SK-N-SH (cell line): ENCODE measurements around the gene FBXW8. TPM values are rescaled to one million over a fixed set of nuclear protein-coding genes. Genes with fewer than 3 reads are reported as not detected.
A peak's percentile ranks its signal among the peaks of the same experiment; 100 is the strongest.

Experiments used
- CTCF ChIA-PET: fragments of 300-600, 350-600 bp; formaldehyde crosslinking; extraction: SDS; loops from one replicate; lab custom pipeline; 2021; lab: Yijun Ruan, JAX
- POLR2A ChIA-PET: fragments of 350-600 bp; sonication (Branson Sonifier 250); formaldehyde crosslinking; extraction: SDS; loops from one replicate; lab custom pipeline; 2020; ENCODE audit warnings: antibody characterized with exemption, inconsistent platforms; lab: Yijun Ruan, JAX
- DNase-seq: peaks from one replicate; pipeline ENCODE4 v3.0.0; 2012
- H2AFZ ChIP-seq: fragments of 200-600 bp; sonication (generic); 2 replicates; pipeline ENCODE4 v1.8.1; 2016; ENCODE audit warnings: antibody characterized with exemption, mild to moderate bottlenecking, low read depth
- H3F3A ChIP-seq: fragments of 200-600 bp; sonication (generic); replicated peaks from 2 replicates; pipeline ENCODE3; 2016; ENCODE audit warnings: antibody characterized with exemption, mild to moderate bottlenecking; ENCODE audit not compliant: insufficient read depth
- H3K27ac ChIP-seq, 2 experiments: fragments of 200-500 bp in 1 of 2; fragments of 200-600 bp in 1 of 2; sonication (Bioruptor generic) in 1 of 2; sonication (generic), shearing (Covaris generic) in 1 of 2; 2 replicates each; pipeline versions ENCODE4 v1.5.1 to v1.6.1; 2014 to 2016; ENCODE audit warnings: low read depth in 2 of 2, inconsistent platforms in 1 of 2, low read length in 1 of 2, mild to moderate bottlenecking in 1 of 2, mixed read lengths in 1 of 2
- H3K27me3 ChIP-seq: fragments of 200-600 bp; sonication (generic), shearing (Covaris generic); 2 replicates; pipeline ENCODE4 v1.6.1; 2016; ENCODE audit warnings: mixed run types; ENCODE audit not compliant: insufficient read depth
- H3K36me3 ChIP-seq, 2 experiments: fragments of 200-500 bp in 1 of 2; fragments of 200-600 bp in 1 of 2; sonication (Bioruptor generic) in 1 of 2; sonication (generic) in 1 of 2; replicated peaks in 1 of 2; 2 replicates each; pipeline versions ENCODE3 to v1.5.1; 2014 to 2016; ENCODE audit warnings: low read length in 1 of 2, mild to moderate bottlenecking in 1 of 2; ENCODE audit not compliant: insufficient read depth in 2 of 2, control insufficient read depth in 1 of 2
- H3K4me1 ChIP-seq, 2 experiments: fragments of 200-500 bp in 1 of 2; fragments of 200-600 bp in 1 of 2; sonication (Bioruptor generic) in 1 of 2; sonication (generic), shearing (Covaris generic) in 1 of 2; 2 replicates each; pipeline versions ENCODE4 v1.5.1 to v1.6.1; 2014 to 2016; ENCODE audit warnings: low read depth in 1 of 2, low read length in 1 of 2, mixed run types in 1 of 2; ENCODE audit not compliant: insufficient read depth in 2 of 2, control insufficient read depth in 1 of 2
- H3K4me2 ChIP-seq: fragments of 200-600 bp; sonication (generic), shearing (Covaris generic); 2 replicates; pipeline ENCODE4 v1.6.1; 2017; ENCODE audit warnings: mixed run types
- H3K4me3 ChIP-seq, 2 experiments: fragments of 200-500 bp in 1 of 2; fragments of 200-600 bp in 1 of 2; sonication (Bioruptor generic) in 1 of 2; sonication (generic), shearing (Covaris generic) in 1 of 2; 2 replicates each; pipeline versions ENCODE4 v1.5.1 to v1.8.1; 2014 to 2016; ENCODE audit warnings: low read depth in 2 of 2, inconsistent platforms in 1 of 2, low read length in 1 of 2, mild to moderate bottlenecking in 1 of 2, mixed read lengths in 1 of 2, moderate library complexity in 1 of 2
- H3K79me2 ChIP-seq: fragments of 200-600 bp; sonication (generic); 2 replicates; pipeline ENCODE4 v1.8.1; 2017; ENCODE audit warnings: mild to moderate bottlenecking; ENCODE audit not compliant: insufficient read depth
- H3K9ac ChIP-seq: fragments of 200-600 bp; sonication (generic); 2 replicates; pipeline ENCODE4 v1.6.1; 2017; ENCODE audit warnings: mixed run types
- H3K9me2 ChIP-seq: fragments of 200-600 bp; sonication (generic); 2 replicates; pipeline ENCODE4 v1.6.1; 2017; ENCODE audit warnings: mixed run types
- H3K9me3 ChIP-seq: fragments of 200-600 bp; sonication (generic); 2 replicates; pipeline ENCODE4 v1.6.1; 2017; ENCODE audit warnings: mixed run types, mild to moderate bottlenecking, moderate library complexity
- H4K20me1 ChIP-seq: fragments of 200-600 bp; sonication (generic); 2 replicates; pipeline ENCODE4 v1.6.1; 2017; ENCODE audit warnings: mild to moderate bottlenecking, mixed run types; ENCODE audit not compliant: insufficient read depth
- CTCF ChIP-seq: fragments of 200-600 bp; sonication (generic); IDR thresholded peaks from 2 replicates; pipeline ENCODE4 v1.6.1; 2017; ENCODE audit warnings: antibody characterized with exemption, mild to moderate bottlenecking, moderate library complexity
- EP300 ChIP-seq, 2 experiments: IDR thresholded peaks; 2 replicates each; pipeline versions ENCODE4 v1.4.0 to v1.6.1; 2012; ENCODE audit warnings: borderline replicate concordance in 1 of 2, low read depth in 1 of 2, low read length in 1 of 2
- EZH2phosphoT487 ChIP-seq: fragments of 200-600 bp; sonication (generic); IDR thresholded peaks from 2 replicates; pipeline ENCODE4 v1.6.1; 2017; ENCODE audit warnings: low read depth, mixed run types, mild to moderate bottlenecking, antibody characterized with exemption, moderate library complexity, borderline replicate concordance
- FOSL2 ChIP-seq: IDR thresholded peaks from 2 replicates; pipeline ENCODE4 v1.4.0; 2012; ENCODE audit warnings: low read depth, mild to moderate bottlenecking, moderate library complexity, borderline replicate concordance
- JUND ChIP-seq: IDR thresholded peaks from 2 replicates; pipeline ENCODE4 v1.4.0; 2012
- MEF2A ChIP-seq: IDR thresholded peaks from 2 replicates; pipeline ENCODE4 v1.4.0; 2012; ENCODE audit warnings: low read depth, borderline replicate concordance
- NFIC ChIP-seq: IDR thresholded peaks from 2 replicates; pipeline ENCODE4 v1.4.0; 2012; ENCODE audit warnings: borderline replicate concordance
- PBX3 ChIP-seq: IDR thresholded peaks from 2 replicates; pipeline ENCODE4; 2012
- SIN3A ChIP-seq: IDR thresholded peaks from 2 replicates; pipeline ENCODE4 v1.6.1; 2012; ENCODE audit warnings: low read depth, mild to moderate bottlenecking, low read length, moderate library complexity, borderline replicate concordance
- TCF12 ChIP-seq: IDR thresholded peaks from 2 replicates; pipeline ENCODE4 v1.4.0; 2012
- TEAD4 ChIP-seq: IDR thresholded peaks from 2 replicates; pipeline ENCODE4 v1.4.0; 2012; ENCODE audit warnings: mild to moderate bottlenecking, borderline replicate concordance; ENCODE audit not compliant: insufficient read depth
- WGBS: methylation state at CpG from one replicate; pipeline ENCODE4 v1.1.6; 2017; ENCODE audit warnings: low lambda C conversion rate; 5-methylcytosine and 5-hydroxymethylcytosine counted together
- polyA plus RNA-seq, 3 experiments: library from polyadenylated mRNA; depleted of rRNA; stranded (reverse); fragments of >200 nt; gene quantifications; 2 replicates each; pipeline ENCODE4 v1.2.3, GENCODE V29; 2012

The FBXW8 gene
- polyA plus RNA-seq, 1 of the 3 experiments (the other 2 are of a cell fraction): 15.6 TPM

DNA sequence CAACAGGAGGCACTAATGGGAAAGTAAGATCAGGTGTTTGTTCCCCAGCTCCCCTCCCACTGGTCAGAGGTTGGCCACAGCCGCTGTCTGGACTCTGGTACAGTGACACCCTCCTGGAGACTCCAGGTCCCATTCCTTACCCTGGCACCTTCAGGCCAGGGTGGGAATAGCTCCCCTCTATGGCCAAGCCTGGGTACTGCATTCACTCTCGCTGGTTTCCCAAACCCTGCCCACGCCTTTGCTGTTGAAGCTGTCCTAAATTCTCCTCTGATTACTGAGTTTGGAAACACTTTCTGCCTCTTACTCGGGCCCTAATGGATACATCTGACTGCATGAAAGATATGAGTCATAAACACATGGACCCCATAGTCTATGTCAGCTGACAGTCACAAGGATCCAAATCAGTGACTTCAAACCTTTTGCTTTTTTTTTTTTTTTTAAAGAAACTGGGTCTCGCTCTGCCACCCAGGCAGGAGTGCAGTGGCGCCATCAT lies 47.4 kb upstream of the FBXW8 start:
- ChIA-PET POLR2A (no interaction called here), CTCF (interaction anchor here (0.6 to 2.6 kb wide), 5 partner anchors 10 to 119 kb away, joined by 3 to 19 read pairs (median 6); partner anchors contain the start of gene HRK)
- no peaks in the 10 kb centered on the region for H3K9me2 ChIP-seq
- no peak overlapping the region for H3K27ac ChIP-seq
- DNase-seq: peak; percentile 39
- peak; percentile 62 for TF ChIP-seq CTCF
- TF ChIP-seq SIN3A: no peak
- H3K79me2 ChIP-seq: no peaks in the 10 kb centered on the region
- H3K4me2 ChIP-seq: no peak overlapping the region
- H3K36me3 ChIP-seq: no peaks in the 10 kb centered on the region
- H3K4me3 ChIP-seq: peak overlapping the region in 1 of 2 experiments; percentile 43; a peak in 1 of 4 replicates
- H3K27me3 ChIP-seq: no peaks in the 10 kb centered on the region
- H3K9ac ChIP-seq: no peak overlapping the region
- no peak overlapping the region for H2AFZ ChIP-seq
- H4K20me1 ChIP-seq: no peaks in the 10 kb centered on the region
- peaks cover 0 to 13% of the 10 kb centered on the region in 2 experiments; a peak in 1 of 4 replicates for H3K4me1 ChIP-seq
- H3F3A ChIP-seq: peaks cover 7% of the 10 kb centered on the region
- H3K9me3 ChIP-seq: no peaks in the 10 kb centered on the region
- 61% methylated on average over 5 of the region's 6 CpGs for WGBS

DNA sequence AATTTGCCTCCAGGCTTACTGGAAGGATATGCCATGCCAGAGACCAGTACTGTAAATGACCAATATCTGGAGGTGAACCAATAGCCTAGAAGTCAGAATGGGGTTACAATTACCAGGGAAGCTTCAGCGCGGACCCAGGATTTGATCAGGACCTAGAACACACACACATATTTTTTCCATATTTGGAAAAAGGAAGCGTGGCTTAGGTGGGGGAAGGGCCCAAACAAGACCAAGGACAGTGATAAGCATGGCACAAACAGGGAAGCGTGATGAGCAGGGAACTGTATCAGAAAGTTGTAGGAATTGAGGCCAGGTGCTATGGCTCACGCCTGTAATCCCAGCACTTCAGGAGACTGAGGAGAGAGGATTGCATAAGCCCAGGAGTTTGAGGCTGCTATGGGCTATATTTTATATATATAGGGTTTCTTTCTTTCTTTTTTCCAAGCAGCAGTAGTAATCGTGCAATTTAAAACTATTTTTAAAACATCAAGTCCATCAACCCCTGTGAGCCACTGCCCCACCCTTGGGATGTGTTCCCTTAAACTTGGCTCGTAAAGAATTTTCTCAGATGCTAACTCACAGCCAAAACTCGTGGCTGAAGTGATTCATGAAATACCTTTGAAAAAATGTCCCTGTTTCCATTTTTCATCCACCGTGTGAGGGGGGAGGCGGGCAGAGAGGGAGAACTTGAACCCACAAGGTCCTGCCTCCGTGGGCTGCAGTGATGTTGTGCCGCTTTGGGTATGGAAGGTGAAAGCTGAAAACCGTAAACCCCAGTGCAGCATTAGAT lies 46.2 kb upstream of the FBXW8 start:
- H3K9ac ChIP-seq: no peak overlapping the region
- WGBS: 56% methylated on average over 13 of the region's 13 CpGs
- peaks cover 7% of the 10 kb centered on the region for H3F3A ChIP-seq
- no peaks in the 10 kb centered on the region for H3K36me3 ChIP-seq
- peaks cover 0 to 13% of the 10 kb centered on the region in 2 experiments; a peak in 1 of 4 replicates for H3K4me1 ChIP-seq
- no peaks in the 10 kb centered on the region for H3K9me2 ChIP-seq
- H3K4me2 ChIP-seq: 0 out of 2 replicates have a peak overlapping the region, but pooled peaks have one; percentile 27
- H4K20me1 ChIP-seq: no peaks in the 10 kb centered on the region
- no peaks in the 10 kb centered on the region for H3K27me3 ChIP-seq
- DNase-seq: no peak
- peak overlapping the region; percentile 50 for H2AFZ ChIP-seq
- TF ChIP-seq EZH2phosphoT487: no peak
- TF ChIP-seq PBX3: peak; percentile 60
- TF ChIP-seq NFIC: peak; percentile 49
- no peak for TF ChIP-seq SIN3A
- no peak for TF ChIP-seq MEF2A
- TF ChIP-seq TCF12: peak; percentile 45; the same call in 1 of the 2 replicates
- peak; percentile 73; the same call in 1 of the 2 replicates for TF ChIP-seq FOSL2
- 0 out of 2 replicates have a peak, but pooled peaks have one; percentile 27 for TF ChIP-seq TEAD4
- TF ChIP-seq JUND: peak; percentile 60
- TF ChIP-seq EP300 (IDR thresholded peaks at IDR 0.05; ENCODE audit: borderline replicate concordance in 1 of 2, low read depth in 1 of 2, low read length in 1 of 2): no peak; a peak in 1 of 4 replicates
- no peaks in the 10 kb centered on the region for H3K79me2 ChIP-seq
- CTCF ChIA-PET: interaction anchor here (2.3 to 2.6 kb wide), 2 partner anchors 9 to 12 kb away, joined by 16 to 19 read pairs; no protein-coding TSS in a partner anchor
- POLR2A ChIA-PET: no interaction called here
- H3K9me3 ChIP-seq: no peaks in the 10 kb centered on the region
- H3K27ac ChIP-seq: peak overlapping the region in 1 of 2 experiments; percentile 56; a peak in 2 of 4 replicates
- H3K4me3 ChIP-seq: no peak overlapping the region
